GM12801 (cell line): ENCODE measurements around the gene SDK2.

Experiments used
- TF ChIP-seq, protein P1 (sequence below): IDR thresholded peaks from one replicate; pipeline ENCODE4 v1.5.1; 2011; ENCODE audit warnings: control low read depth; ENCODE audit not compliant: insufficient read length; ENCODE audit errors: extremely low read depth

The SDK2 gene

DNA sequence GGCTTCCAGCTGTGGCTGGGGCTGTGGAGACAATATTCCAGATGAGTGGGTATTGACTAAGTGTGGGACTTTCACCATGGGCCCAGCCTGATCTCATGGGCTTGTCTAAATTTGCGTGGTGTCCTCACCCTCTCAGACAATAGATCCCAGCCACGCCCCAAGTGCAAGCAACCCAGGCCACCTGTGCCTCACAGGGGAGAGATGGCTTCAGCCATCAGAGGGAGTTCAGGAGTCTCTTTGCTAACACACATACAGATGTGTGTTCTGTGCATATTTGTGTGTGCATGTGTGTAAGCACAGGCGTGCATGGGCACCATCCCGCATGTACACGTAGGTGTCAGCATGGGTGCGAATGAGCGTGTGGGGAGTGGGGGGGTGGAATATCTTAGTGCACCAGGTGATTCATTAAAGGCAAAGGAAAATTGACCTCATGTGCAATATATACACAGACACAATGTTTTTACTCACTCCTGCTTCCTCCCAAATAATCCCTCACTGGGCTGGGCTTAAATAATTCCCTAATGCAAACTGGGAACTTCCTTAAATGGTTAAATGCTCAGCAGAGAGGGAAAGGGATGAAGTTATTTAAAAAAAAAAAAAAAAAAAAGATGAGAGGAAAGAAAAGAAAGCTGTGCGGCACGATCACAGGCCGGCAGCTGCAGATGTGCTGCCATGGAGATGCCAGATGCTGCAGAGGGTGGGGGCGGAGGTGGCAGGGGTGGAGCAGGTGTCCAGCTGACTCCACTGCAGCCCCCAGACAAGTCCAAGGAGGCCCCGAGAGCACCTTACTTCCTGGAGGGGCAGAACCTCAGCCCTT lies 308.4 kb downstream of the SDK2 start:
- TF ChIP-seq, protein P1, sequence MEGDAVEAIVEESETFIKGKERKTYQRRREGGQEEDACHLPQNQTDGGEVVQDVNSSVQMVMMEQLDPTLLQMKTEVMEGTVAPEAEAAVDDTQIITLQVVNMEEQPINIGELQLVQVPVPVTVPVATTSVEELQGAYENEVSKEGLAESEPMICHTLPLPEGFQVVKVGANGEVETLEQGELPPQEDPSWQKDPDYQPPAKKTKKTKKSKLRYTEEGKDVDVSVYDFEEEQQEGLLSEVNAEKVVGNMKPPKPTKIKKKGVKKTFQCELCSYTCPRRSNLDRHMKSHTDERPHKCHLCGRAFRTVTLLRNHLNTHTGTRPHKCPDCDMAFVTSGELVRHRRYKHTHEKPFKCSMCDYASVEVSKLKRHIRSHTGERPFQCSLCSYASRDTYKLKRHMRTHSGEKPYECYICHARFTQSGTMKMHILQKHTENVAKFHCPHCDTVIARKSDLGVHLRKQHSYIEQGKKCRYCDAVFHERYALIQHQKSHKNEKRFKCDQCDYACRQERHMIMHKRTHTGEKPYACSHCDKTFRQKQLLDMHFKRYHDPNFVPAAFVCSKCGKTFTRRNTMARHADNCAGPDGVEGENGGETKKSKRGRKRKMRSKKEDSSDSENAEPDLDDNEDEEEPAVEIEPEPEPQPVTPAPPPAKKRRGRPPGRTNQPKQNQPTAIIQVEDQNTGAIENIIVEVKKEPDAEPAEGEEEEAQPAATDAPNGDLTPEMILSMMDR, result no peak

DNA sequence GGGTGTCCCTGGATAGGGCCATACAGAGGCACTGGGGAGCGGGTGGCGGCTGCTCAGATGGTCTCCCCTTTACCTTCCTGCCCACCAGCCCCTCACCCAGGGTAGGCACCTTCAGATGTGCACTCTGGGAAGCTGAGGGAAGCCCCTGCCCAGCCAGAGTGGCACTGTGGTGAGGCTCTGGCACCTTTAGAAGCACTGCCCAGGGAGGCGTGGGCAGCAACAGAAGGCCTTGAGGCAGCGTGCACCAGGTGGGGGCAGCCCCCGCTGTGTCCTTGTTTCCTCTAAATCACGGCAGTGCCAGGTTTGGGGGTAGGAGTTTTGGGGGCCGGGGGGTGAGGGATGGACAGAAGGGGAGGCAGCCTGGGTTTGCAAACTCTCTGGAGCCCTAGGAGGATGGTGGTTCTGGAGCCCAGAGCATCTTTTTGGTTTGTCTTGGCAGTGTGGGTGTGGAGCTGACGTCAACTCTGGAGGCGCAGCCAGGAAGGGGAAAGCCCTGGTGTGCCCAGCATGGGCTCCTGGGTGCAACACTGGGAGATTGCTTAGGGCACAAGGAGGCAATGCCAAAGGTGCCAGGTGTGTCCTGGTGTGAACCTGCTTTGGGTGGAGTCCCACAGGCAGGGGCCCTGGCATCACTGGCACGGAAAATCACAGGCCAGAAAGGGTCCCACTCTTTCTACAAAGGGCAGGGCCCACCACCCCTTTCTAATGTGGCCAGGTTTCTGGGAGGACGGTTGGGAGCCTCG lies 309.3 kb downstream of the SDK2 start:
- TF ChIP-seq, protein P1, result no peak

DNA sequence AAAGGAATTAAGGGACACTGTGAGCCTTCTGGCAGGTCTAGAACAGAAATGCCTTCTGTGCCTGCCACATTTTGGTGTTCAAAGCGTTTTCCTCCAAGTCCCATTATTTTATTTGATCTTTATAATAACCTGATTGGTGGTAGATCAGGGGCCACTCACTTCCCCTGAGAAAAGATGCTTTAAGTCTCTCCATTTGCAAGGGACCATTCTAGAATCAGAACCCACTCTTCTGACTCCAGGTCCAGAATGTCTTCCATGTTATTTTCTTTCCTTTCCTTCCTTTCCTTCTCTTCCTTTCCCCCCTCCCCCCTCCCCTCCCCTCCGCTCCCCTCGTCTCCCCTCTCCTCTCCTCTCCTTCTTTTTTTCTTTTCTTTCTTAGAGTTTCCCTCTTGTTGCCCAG lies 313.2 kb downstream of the SDK2 start:
- TF ChIP-seq, protein P1, result no peak

DNA sequence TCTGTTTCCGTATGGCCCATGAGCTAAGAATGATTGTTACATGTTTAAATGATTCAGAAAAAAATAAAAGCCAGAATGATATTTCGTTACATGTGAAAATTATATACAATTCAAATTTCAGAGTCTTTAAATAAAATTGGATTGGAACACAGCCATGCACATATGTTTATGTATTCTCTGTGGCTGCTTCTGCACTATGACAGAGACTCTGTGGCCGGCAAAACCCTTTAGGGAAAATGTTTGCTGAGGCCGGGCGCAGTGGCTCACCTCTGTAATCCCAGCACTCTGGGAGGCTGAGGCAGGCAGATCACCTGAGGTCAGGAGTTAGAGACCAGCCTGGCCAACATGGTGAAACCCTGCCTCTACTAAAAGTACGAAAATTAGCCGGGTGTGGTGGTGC lies 316.6 kb downstream of the SDK2 start:
- TF ChIP-seq, protein P1, result no peak

DNA sequence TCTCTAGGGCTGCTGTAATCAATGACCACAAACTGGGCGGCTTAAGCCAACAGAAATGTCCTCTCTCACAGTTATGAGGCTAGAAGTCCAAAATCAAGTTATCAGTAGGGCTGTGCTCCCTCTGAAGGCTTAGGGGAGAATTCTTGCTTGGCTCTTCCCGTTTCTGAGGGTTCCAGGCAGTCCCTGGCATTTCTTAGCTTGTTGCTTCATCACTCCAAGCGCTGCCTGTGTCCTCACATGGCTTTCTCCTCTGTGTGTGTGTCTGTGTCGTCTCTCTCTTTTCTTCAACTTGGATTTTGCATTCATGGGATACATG lies 318.8 kb downstream of the SDK2 start:
- TF ChIP-seq, protein P1, result no peak

DNA sequence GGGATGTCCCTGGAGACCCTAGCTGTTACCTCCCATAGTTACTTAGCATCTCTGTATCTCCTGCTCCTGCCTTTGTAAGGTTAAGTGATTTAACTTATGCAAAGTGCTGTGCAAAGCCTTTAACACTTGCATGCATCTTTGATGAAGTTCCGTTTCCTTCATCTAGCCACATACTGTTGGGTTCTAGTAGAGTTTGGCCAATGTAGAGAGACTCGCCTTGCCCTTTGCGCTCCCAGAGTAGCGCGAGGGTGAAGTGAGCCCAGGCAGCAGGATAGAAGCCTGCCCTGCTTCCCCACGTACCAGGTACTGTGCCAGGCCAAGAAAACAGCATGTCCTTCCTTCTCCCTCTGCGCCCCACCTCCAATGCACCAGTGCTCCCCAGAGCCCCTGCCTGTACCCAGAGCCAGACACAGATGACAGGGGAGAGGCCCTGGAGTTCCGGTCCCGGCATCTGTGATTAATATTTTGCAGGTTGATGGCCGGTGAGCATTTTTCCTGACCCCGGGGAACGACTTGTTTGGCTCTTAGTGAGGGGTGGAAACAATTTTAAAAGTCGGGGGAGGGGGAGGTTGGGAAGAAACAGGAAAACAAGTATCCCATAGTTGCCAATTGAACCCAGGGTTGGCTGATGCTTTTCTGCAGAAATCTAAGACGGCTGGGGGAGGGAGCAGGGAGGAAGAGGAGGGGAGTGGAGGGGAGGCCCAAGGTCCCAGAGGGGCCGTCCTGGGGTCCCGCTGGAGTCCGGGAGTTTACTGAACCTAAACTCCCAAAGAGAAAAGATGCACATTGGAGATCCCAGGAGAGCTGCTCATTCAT lies 319.3 kb downstream of the SDK2 start:
- TF ChIP-seq, protein P1, result no peak

DNA sequence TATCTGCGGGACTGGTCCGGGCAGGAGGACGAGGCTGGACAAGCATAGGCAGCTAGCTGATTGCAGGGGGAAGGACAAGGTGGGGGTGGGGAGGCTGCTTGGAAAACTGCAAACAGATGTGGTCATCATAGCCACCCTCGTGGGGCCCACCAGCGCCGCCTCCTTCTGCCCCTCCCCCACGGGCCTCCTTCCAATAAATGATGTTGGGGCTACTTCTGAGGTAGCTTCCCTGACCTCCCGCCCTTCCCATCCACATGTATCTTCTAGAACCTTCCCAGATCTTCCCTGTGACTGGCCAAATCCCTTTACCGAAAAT lies 320.1 kb downstream of the SDK2 start:
- TF ChIP-seq, protein P1, result no peak
